NCI-H2029 (cell line): ENCODE measurements around the gene PIK3C3.
"Not testable (repeated sequence)": the region's sequence is repeated elsewhere in the genome, so short reads cannot be mapped to it uniquely, and the experiment has no call there.

Experiments
- DNase-seq: peaks from one replicate; lab custom pipeline; 2025; lab: John Stamatoyannopoulos, UW

PIK3C3 gene

GRCh38 chr18:42024131-42024530 is 69.1 kb downstream of the PIK3C3 start:
- DNase-seq = no peak

DNA sequence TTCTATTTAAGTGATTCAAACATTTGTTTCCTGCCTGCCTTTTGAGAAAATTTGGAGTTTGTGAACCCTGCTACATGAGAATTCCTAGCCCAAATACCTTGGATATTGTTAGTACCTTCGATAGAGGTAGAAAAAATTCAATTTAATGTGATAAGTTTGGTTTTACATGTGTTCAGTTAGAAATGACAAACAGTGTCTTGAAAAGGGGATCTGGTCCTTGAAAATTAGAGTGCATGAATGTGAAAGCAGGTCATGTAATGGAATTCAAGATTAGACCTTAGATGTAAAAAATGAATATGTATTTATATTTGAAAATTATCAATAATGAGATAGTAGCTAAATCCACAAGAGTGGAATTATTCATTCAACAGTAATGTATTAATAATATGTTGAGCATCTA is 70.5 kb downstream of the PIK3C3 start:
- DNase-seq = no peak

DNA sequence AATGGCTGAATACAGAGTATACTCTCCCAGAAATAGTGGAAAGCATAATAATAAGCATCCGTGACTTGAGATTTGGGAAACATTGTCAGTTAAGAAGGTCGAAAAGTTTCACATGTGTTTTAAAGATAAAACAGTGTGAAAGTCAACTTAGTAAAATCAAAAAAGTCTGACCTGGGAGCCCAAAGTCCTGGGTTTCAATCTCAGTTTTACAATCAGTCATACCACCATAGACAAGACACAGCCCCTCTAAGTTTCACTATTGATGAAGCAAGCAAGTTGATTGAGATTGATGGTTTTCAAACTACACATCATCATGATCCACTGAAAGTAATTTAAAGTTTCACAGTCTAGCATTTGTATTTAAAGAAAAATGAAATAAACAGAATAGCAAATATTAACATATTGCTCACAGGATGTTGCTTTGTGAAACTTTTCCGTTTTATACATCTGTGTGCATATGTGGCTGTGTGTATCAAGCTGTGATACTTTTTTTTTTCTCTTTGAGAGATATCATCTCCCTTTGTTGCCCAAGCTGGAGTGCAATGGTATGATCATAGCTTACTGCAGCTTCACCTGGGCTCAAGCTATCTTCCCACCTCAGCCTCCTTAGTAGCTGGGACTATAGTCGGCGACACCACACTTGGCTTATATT is 71.1 kb downstream of the PIK3C3 start:
- DNase-seq = no peak

- DNase-seq = no peak
These were observed 73.3 kb downstream of the PIK3C3 start for GRCh38 chr18:42028247-42028832.

GRCh38 chr18:42029092-42029491 is 74.1 kb downstream of the PIK3C3 start:
- DNase-seq = no peak

- no peak for DNase-seq
These were observed 75.7 kb downstream of the PIK3C3 start for GRCh38 chr18:42030586-42031182.

DNA sequence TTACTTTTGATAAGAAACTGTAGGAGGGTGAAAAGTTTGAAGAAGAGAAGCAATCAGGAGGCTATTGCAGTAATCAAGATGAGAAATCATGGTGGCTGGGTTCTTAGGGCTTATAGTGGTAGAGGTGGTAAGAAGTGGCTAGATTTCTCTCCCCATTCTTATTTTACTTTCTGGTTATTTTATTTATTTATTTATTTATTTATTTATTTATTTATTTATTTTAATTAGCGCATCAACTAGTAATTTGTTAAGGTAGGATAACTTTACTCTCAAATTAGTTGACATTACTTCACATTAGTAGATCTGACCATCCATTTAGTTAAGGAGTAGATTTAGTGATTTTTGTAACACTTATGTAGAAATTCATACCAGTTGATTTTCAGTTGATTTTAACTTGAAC is 77.4 kb downstream of the PIK3C3 start:
- no peak for DNase-seq

DNA sequence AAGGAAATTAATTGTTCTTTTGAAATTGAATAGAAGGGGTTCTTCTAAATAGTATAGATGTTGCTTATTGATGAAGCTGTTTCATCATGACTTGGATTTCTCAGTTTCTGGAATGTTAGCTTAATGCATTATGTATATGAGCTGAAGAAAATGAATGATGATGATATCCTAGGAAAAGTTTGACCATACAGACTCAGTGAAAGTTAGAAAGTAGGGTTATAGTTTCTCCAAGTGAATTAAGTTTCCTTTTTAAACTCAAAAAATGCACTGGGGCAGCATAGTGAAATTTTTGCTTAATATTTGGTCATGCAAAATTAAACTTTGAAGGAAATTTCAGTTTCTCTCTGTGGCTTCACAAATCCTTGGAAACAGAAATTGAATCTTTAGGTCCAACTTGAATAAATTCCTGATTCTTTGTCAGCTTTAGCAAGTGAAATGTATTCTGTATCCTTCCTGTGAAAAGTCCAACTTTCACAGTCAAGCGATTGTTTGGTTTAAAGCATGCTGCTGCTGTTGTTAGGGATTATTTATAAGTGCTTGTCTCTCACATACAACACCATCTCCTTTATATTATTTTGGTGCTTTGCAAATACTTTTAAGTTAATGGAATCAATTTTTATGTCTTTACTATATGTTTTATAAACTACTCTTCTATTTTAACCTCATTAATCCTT is 78.2 kb downstream of the PIK3C3 start:
- no peak for DNase-seq

DNA sequence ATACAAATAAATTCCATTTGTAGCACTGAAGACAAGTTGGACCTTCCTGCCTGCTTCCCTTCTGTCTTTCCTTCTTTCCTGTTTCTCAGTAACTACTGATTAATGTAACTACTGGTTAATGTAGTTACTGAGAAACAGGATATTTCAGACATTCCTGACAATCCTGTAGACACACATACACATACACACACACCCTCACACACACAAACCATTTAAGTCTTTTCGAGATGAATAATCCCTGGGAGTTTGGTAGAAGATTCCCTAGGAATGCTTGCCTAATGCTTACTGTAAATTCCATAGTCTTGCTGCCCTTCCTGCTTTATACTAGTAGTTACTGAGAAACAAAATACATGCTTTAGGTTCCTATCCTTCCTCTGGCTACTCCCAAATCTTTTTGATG is 83.9 kb downstream of the PIK3C3 start:
- DNase-seq = no peak

DNA sequence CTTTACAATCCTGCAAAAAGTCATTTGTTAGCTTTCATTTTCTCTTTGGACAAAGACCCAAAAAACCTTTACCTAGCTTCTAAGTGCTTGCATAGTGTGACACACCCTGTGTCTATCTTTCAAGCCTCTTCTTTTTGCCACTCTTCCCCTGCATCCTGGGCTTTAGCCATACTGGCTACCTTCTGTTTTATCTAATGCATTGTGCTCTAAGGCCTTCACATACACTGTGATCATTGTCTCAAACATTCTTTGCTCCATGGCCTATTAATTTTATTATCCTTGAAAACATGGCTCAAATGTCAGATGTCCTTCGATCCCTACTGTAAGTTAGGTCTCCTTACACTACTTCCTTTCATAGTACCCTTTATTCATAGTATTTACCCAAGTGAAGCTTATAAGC is 84.4 kb downstream of the PIK3C3 start:
- DNase-seq = no peak

- no peak for DNase-seq
These were observed 86.8 kb downstream of the PIK3C3 start for GRCh38 chr18:42041793-42042192.

DNA sequence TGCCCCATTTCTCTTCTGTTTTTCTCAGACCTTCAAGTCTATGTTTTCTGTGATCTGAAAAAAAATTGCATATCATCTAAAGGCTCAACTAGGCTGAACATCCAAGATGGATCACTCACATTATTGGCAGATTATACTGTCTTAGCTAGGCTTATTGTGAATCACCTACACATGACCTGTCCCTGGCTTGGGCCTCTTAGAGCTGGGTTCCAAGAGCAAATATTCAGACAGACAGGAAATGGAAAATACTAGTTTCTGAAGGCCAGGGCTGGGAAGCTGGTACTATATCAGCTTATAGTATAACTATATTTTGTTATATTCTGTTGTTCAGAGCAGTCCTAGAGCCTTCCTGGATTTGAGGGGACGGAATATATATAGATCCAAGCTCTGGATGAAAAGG is 90.3 kb downstream of the PIK3C3 start:
- no peak for DNase-seq

- no peak for DNase-seq
These were observed 92.7 kb downstream of the PIK3C3 start for GRCh38 chr18:42047721-42048120.

DNA sequence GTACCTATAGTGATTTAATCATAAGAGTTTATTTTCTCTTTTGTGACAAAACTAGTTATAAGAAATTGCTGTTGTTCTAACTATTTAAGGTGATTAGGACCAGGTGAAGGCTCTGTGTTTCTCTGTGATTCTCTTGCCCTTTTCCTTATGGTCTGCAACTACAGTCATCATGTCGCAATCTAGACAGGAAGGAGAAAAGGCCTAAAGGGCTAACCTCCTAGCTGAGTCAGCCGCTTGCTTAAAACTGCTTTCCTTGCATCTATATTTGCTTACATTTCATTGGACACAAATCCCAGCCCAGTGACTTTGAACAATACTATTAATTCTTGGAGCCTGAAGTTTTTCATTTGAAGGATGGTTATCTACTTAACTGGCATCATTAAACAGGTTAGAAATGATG is 93.1 kb downstream of the PIK3C3 start:
- no peak for DNase-seq

- DNase-seq = not testable (repeated sequence)
These were observed 94.5 kb downstream of the PIK3C3 start for GRCh38 chr18:42049536-42049935.

DNA sequence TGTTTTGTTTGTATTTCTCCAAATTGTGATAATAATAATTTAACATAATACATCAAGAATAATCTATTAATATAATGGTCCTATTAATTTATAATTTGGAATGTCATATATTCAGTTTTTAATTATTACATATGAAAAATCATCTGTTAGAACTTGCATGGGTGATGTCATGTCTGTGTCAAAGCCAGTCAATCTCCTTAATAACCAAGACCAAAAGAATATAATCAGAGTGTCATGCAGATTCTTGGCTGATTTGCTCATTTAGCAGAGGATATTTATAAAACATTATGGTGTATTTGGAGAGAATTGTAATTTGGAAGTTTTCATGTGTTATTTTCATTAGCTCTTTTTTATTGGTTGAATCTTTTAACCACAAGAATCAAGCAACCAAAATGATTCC is 96.4 kb downstream of the PIK3C3 start:
- DNase-seq = no peak

GRCh38 chr18:42052122-42052708 is 97.2 kb downstream of the PIK3C3 start:
- DNase-seq = no peak

GRCh38 chr18:42053188-42053781 is 98.3 kb downstream of the PIK3C3 start:
- peak; percentile 11 for DNase-seq

DNA sequence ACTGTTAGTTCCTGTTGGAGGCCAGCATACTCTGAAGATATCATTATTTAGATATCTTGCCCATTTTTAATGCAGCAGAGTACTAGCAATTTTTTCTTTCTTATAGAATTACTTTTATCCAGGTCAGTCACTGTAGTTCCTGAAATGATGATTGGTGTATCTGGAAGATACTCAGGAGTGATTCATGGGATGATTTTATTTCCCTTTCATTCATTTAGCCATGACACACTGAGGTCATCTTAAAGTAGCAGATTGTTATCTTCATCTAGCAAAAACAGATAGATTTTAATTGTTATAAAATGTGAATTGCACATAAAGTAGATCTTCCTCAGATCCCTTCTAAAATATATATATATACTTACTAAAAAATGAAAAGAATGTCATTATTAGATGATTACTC is 109.1 kb downstream of the PIK3C3 start:
- DNase-seq = no peak

DNA sequence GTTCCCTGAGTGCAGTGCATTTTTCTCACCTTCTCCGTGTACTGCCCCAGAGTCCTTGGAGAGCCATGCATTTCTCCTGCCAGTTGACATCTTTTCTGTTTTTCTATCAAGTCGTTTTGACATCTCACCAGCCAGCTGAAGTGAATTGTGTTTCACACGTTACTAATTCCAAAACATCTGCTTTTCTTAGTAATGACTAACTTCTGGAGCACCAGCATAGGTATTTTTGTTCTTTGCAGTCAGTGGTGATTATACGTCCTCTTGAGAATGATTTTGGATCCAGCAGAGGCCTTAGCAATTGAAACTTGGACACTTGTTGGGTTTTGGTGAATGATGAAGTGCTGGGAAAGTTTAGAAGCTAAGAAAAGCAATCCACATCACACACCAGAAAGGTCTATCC is 112.5 kb downstream of the PIK3C3 start:
- no peak for DNase-seq

DNA sequence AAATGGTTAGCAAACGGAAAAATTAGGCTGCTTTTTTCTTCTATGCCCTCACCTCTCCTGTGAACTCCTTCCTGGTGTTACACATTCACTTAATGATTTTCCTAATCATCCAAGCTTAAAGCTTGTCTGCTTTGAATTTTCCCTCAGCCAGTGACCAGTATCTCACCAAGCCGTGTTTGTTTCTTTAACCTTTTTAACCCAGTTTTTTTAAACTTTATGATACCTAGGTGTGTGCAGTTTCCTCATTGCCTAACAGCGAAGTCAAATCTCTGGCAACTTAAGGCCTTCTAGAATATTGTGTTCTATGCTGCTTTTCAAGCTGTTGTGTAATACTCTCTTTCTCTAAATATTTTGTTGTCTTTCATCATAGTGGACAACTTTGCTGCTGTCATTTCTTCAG is 113.0 kb downstream of the PIK3C3 start:
- no peak for DNase-seq

- no peak for DNase-seq
These were observed 114.0 kb downstream of the PIK3C3 start for GRCh38 chr18:42069036-42069435.
